Calu3 (cell line): ENCODE measurements around the gene UTY. TPM values are rescaled to one million over a fixed set of nuclear protein-coding genes. Genes with fewer than 3 reads are reported as not detected.

ENCODE experiments used
- BruUV-seq: library from RNA; stranded (reverse); fragments of 400-500 nt; replicated peaks from 2 replicates; lab custom pipeline; 2021; lab: Mats Ljungman, UMichigan
- CTCF ChIA-PET: fragments of 300-600 bp; sonication (Branson Sonifier 250); formaldehyde crosslinking; loops from one replicate; lab custom pipeline; 2022; ENCODE audit warnings: antibody characterized with exemption; lab: Charles Lee
- DNase-seq: peaks from one replicate; pipeline ENCODE4 v3.0.0; 2022
- H3K27ac Mint-ChIP-seq: one replicate; pipeline ENCODE4 v1.8.0; 2022; ENCODE audit warnings: mixed read lengths; ENCODE audit not compliant: unreplicated experiment
- H3K27me3 Mint-ChIP-seq: one replicate; pipeline ENCODE4 v1.8.0; 2022; ENCODE audit warnings: mixed read lengths; ENCODE audit not compliant: unreplicated experiment
- H3K36me3 Mint-ChIP-seq: one replicate; pipeline ENCODE4 v1.8.0; 2022; ENCODE audit warnings: mild to moderate bottlenecking, moderate library complexity, mixed read lengths; ENCODE audit not compliant: insufficient read depth, unreplicated experiment
- H3K4me1 Mint-ChIP-seq: one replicate; pipeline ENCODE4 v1.8.0; 2022; ENCODE audit warnings: mild to moderate bottlenecking, low read depth, mixed read lengths; ENCODE audit not compliant: unreplicated experiment
- H3K4me3 Mint-ChIP-seq: one replicate; pipeline ENCODE4 v1.8.0; 2022; ENCODE audit warnings: mild to moderate bottlenecking, low read depth, moderate library complexity, mixed read lengths; ENCODE audit not compliant: unreplicated experiment
- H3K9me3 Mint-ChIP-seq: one replicate; pipeline ENCODE4 v1.8.0; 2022; ENCODE audit warnings: low read depth, mixed read lengths; ENCODE audit not compliant: unreplicated experiment
- intact Hi-C: fragments of 100-400 bp; cut with micrococcal nuclease; formaldehyde crosslinking; loops from one replicate; pipeline ENCODE4 v1.10.0; 2022; ENCODE audit not compliant: unreplicated experiment
- total RNA-seq: library from RNA; stranded (reverse); gene quantifications from 2 replicates; pipeline ENCODE4 v1.2.3, GENCODE V29; 2022
- TF ChIP-seq, protein P1 (sequence below): fragments of 200-600 bp; IDR thresholded peaks from one replicate; pipeline ENCODE4 v1.8.0; 2022; ENCODE audit warnings: antibody characterized with exemption; ENCODE audit not compliant: unreplicated experiment

Gene UTY
- total RNA-seq, 1 experiment from 2014 or later = not detected

DNA sequence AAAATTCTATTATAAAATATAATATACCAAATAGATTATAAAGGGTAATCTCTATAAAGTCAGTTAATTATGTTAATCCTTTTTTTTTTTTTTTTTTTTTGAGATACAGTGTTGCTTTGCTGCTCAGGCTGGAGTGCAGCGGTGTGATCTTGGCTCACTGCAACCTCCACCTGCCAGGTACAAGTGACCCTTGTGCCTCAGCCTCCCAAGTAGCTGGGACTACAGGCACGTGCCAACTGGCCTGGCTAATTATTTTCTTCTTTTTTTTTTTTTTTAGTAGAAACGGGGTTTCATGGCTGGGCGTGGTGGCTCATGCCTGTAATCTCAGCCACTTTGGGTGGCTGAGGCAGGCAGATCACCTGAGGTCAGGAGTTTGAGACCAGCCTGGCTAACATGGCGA is 141.9 kb downstream of the UTY start:
- DNase-seq = no peak
- no peaks in the 10 kb centered on the region for H3K36me3 Mint-ChIP-seq
- CTCF ChIA-PET = no interaction called here
- H3K9me3 Mint-ChIP-seq = no peaks in the 10 kb centered on the region
- H3K4me1 Mint-ChIP-seq = no peaks in the 10 kb centered on the region
- H3K27me3 Mint-ChIP-seq = no peaks in the 10 kb centered on the region
- no peak overlapping the region for H3K27ac Mint-ChIP-seq
- TF ChIP-seq, protein P1, sequence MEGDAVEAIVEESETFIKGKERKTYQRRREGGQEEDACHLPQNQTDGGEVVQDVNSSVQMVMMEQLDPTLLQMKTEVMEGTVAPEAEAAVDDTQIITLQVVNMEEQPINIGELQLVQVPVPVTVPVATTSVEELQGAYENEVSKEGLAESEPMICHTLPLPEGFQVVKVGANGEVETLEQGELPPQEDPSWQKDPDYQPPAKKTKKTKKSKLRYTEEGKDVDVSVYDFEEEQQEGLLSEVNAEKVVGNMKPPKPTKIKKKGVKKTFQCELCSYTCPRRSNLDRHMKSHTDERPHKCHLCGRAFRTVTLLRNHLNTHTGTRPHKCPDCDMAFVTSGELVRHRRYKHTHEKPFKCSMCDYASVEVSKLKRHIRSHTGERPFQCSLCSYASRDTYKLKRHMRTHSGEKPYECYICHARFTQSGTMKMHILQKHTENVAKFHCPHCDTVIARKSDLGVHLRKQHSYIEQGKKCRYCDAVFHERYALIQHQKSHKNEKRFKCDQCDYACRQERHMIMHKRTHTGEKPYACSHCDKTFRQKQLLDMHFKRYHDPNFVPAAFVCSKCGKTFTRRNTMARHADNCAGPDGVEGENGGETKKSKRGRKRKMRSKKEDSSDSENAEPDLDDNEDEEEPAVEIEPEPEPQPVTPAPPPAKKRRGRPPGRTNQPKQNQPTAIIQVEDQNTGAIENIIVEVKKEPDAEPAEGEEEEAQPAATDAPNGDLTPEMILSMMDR = no peak
- H3K4me3 Mint-ChIP-seq = no peak overlapping the region
- BruUV-seq = no TSS peak
- intact Hi-C loops = no loop called here

DNA sequence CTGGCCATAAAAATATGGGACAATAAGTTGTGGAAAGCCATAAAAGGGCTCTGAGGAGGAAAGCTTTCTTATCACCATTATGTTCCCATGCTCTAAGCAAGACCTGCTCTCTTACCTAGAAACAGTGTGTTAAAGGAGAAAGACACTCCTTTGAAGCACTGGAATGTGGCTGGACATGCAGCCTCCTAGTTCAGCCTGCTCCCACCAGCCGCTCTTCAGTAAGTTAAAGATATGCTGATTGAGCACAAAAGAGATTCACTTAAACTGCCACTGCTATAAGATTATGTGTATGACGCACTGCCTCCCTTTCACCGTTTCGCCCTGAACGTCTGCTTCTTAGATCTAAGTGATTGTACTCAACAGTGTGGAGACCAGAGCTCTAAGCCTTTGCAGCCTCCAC is 146.0 kb downstream of the UTY start:
- TF ChIP-seq, protein P1 = no peak
- no peaks in the 10 kb centered on the region for H3K4me1 Mint-ChIP-seq
- H3K27me3 Mint-ChIP-seq = no peaks in the 10 kb centered on the region
- no peaks in the 10 kb centered on the region for H3K9me3 Mint-ChIP-seq
- no peaks in the 10 kb centered on the region for H3K36me3 Mint-ChIP-seq
- intact Hi-C loops = no loop called here
- CTCF ChIA-PET = no interaction called here
- no peak for DNase-seq
- no peak overlapping the region for H3K27ac Mint-ChIP-seq
- no TSS peak for BruUV-seq
- no peak overlapping the region for H3K4me3 Mint-ChIP-seq

DNA sequence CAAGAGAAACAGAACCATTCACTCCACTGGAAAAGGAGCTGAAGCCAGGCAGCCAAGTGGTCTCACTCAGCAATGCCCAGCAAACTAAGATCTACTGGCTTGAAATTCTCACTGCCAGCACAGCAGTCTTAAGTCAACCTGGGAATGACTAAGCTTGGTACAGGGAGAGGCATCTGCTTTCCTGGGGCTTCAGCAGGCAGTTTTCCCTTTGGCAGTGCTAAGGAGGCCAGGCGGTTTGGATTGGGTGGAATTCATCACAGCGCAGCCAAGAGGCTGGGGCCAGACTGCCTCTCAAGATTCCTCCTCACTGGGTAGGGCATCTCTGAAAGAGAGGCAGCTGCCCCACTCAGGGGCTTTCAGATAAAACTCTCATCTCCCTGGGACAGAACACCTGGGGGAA is 149.2 kb downstream of the UTY start:
- TF ChIP-seq, protein P1 = no peak
- no peaks in the 10 kb centered on the region for H3K4me1 Mint-ChIP-seq
- intact Hi-C loops = no loop called here
- H3K36me3 Mint-ChIP-seq = no peaks in the 10 kb centered on the region
- no peak overlapping the region for H3K4me3 Mint-ChIP-seq
- no peak overlapping the region for H3K27ac Mint-ChIP-seq
- CTCF ChIA-PET = no interaction called here
- H3K9me3 Mint-ChIP-seq = no peaks in the 10 kb centered on the region
- no peak for DNase-seq
- H3K27me3 Mint-ChIP-seq = no peaks in the 10 kb centered on the region
- no TSS peak for BruUV-seq

DNA sequence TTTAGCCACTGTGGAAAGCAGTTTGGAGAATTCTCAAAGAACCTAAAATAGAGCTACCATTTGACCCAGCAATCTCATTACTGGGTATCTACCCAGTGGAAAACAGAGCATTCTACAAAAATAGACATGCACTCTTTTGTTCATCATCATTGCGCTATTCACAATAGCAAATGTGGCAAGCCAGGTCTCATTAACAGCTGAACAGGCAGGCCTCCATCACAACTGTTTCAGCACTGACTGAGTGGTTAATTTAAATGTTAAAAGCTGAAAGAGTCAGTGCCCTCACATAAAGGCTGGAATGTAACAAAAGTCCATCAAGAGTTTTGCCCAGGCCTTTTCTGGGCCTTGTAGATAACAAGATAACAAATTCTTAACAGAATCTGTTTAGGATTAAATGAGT is 166.9 kb downstream of the UTY start:
- TF ChIP-seq, protein P1 = no peak
- no peak for DNase-seq
- intact Hi-C loops = no loop called here
- no peaks in the 10 kb centered on the region for H3K9me3 Mint-ChIP-seq
- H3K36me3 Mint-ChIP-seq = no peaks in the 10 kb centered on the region
- no peak overlapping the region for H3K27ac Mint-ChIP-seq
- no peaks in the 10 kb centered on the region for H3K4me1 Mint-ChIP-seq
- no peak overlapping the region for H3K4me3 Mint-ChIP-seq
- CTCF ChIA-PET = no interaction called here
- BruUV-seq = no TSS peak
- no peaks in the 10 kb centered on the region for H3K27me3 Mint-ChIP-seq

DNA sequence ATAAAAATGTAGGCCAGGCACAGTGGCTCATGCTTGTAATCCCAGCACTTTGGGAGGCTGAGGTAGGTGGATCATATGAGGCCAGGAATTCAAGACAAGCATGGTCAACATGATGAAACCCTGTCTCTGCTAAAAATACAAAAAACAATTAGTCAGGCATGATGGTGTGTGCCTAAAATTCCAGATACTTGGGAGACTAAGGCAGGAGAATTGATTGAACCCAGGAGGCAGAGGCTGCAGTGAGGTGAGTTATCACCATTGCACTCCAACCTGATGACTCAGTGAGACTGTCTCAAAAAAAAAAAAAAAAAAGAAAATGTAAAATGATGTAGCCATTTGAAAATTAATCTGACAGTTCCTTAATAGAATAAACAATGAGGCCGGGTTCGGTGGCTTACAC is 171.9 kb downstream of the UTY start:
- DNase-seq = no peak
- intact Hi-C loops = no loop called here
- Mint-ChIP-seq H3K27me3 (no peaks in the 10 kb centered on the region), H3K36me3 (no peaks in the 10 kb centered on the region), H3K9me3 (no peaks in the 10 kb centered on the region), H3K27ac (no peak overlapping the region), H3K4me3 (no peak overlapping the region), H3K4me1 (no peaks in the 10 kb centered on the region)
- TF ChIP-seq, protein P1 = no peak
- BruUV-seq = no TSS peak
- CTCF ChIA-PET = no interaction called here
